ENCODE results near the gene SGK1.

GRCh38 chr6:134223796-134224420, 94.0 kb downstream of the SGK1 start:
- TF ChIP-seq, protein P1, sequence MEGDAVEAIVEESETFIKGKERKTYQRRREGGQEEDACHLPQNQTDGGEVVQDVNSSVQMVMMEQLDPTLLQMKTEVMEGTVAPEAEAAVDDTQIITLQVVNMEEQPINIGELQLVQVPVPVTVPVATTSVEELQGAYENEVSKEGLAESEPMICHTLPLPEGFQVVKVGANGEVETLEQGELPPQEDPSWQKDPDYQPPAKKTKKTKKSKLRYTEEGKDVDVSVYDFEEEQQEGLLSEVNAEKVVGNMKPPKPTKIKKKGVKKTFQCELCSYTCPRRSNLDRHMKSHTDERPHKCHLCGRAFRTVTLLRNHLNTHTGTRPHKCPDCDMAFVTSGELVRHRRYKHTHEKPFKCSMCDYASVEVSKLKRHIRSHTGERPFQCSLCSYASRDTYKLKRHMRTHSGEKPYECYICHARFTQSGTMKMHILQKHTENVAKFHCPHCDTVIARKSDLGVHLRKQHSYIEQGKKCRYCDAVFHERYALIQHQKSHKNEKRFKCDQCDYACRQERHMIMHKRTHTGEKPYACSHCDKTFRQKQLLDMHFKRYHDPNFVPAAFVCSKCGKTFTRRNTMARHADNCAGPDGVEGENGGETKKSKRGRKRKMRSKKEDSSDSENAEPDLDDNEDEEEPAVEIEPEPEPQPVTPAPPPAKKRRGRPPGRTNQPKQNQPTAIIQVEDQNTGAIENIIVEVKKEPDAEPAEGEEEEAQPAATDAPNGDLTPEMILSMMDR (IDR thresholded peaks at IDR 0.05), result no peak
- TF ChIP-seq POLR2A (IDR thresholded peaks at IDR 0.05), result no peak

Data from suprapubic skin (tissue), 3 donors.